Naive thymus-derived CD4-positive, alpha-beta T cell (primary cell): ENCODE measurements around the gene SLAIN2. TPM values are rescaled to one million over a fixed set of nuclear protein-coding genes. Genes with fewer than 3 reads are reported as not detected.

Experiments
- ATAC-seq: fragments of 150-1000 bp; cut with Tn5 transposase; 2 replicates; pipeline ENCODE4 v1.10.0; 2021; ENCODE audit warnings: mild to moderate bottlenecking, moderate library complexity
- CTCF ChIA-PET: fragments of 350-600 bp; sonication (Branson Sonifier 250); formaldehyde crosslinking; loops from one replicate; lab custom pipeline; 2021; ENCODE audit warnings: antibody characterized with exemption; lab: Charles Lee
- POLR2A ChIA-PET: fragments of 350-600 bp; sonication (Branson Sonifier 250); formaldehyde crosslinking; loops from one replicate; lab custom pipeline; 2021; ENCODE audit warnings: antibody characterized with exemption, inconsistent platforms; lab: Charles Lee
- DNase-seq, 9 donors: peaks; one replicate each; pipeline versions ENCODE4 v3.0.0 to v3.0.0-alpha.2; 2020 to 2022; ENCODE audit warnings: mixed read lengths in 1 of 9
- H3K27ac ChIP-seq: one replicate; pipeline ENCODE4 v1.7.0; 2013; ENCODE audit warnings: mild to moderate bottlenecking, low read depth, low read length, moderate library complexity
- H3K27me3 ChIP-seq, 2 donors: one replicate each; pipeline ENCODE4 v1.7.0; 2013; ENCODE audit warnings: low read length in 2 of 2, mild to moderate bottlenecking in 2 of 2, moderate library complexity in 2 of 2; ENCODE audit not compliant: control insufficient read depth in 2 of 2, insufficient read depth in 2 of 2
- H3K36me3 ChIP-seq, 3 experiments: 1 replicate in 2 of 3; 2 replicates in 1 of 3; pipeline ENCODE4 v1.7.0; 2013; ENCODE audit warnings: low read length in 3 of 3, mild to moderate bottlenecking in 3 of 3, moderate library complexity in 1 of 3; ENCODE audit not compliant: insufficient read depth in 3 of 3, control insufficient read depth in 2 of 3
- H3K4me1 ChIP-seq, 2 donors: one replicate each; pipeline ENCODE4 v1.7.0; 2013; ENCODE audit warnings: low read length in 2 of 2, mild to moderate bottlenecking in 2 of 2, moderate library complexity in 1 of 2; ENCODE audit not compliant: control insufficient read depth in 2 of 2, insufficient read depth in 2 of 2
- H3K4me3 ChIP-seq: 2 replicates; pipeline ENCODE4 v1.7.0; 2013; ENCODE audit warnings: mild to moderate bottlenecking, low read length
- H3K9me3 ChIP-seq, 3 experiments: 1 replicate in 2 of 3; 2 replicates in 1 of 3; pipeline ENCODE4 v1.7.0; 2013; ENCODE audit warnings: low read length in 3 of 3; ENCODE audit not compliant: control insufficient read depth in 2 of 3
- H3K27ac Mint-ChIP-seq, 9 donors: one replicate each; pipeline ENCODE4 v1.8.0; 2020 to 2022; ENCODE audit warnings: mixed read lengths in 9 of 9, mild to moderate bottlenecking in 8 of 9, moderate library complexity in 5 of 9, inconsistent platforms in 2 of 9
- H3K27me3 Mint-ChIP-seq, 5 donors: one replicate each; pipeline ENCODE4 v1.8.0; 2021 to 2022; ENCODE audit warnings: mixed read lengths in 5 of 5, mild to moderate bottlenecking in 1 of 5
- H3K36me3 Mint-ChIP-seq, 5 donors: one replicate each; pipeline ENCODE4 v1.8.0; 2020 to 2022; ENCODE audit warnings: mixed read lengths in 5 of 5, mild to moderate bottlenecking in 3 of 5, inconsistent platforms in 1 of 5
- H3K4me1 Mint-ChIP-seq, 7 donors: one replicate each; pipeline ENCODE4 v1.8.0; 2020 to 2022; ENCODE audit warnings: mixed read lengths in 7 of 7, mild to moderate bottlenecking in 3 of 7, inconsistent platforms in 1 of 7
- H3K4me3 Mint-ChIP-seq, 10 donors: one replicate each; pipeline ENCODE4 v1.8.0; 2020 to 2022; ENCODE audit warnings: mild to moderate bottlenecking in 10 of 10, mixed read lengths in 10 of 10, moderate library complexity in 6 of 10, inconsistent platforms in 2 of 10
- H3K9me3 Mint-ChIP-seq, 11 donors: one replicate each; pipeline ENCODE4 v1.8.0; 2020 to 2022; ENCODE audit warnings: mixed read lengths in 11 of 11, mild to moderate bottlenecking in 4 of 11, inconsistent platforms in 1 of 11, moderate library complexity in 1 of 11
- intact Hi-C, 2 donors: fragments of 100-400 bp; cut with micrococcal nuclease; formaldehyde crosslinking; loops; one replicate each; pipeline ENCODE4 v1.15.1; 2023
- polyA plus RNA-seq, 2 donors: library from polyadenylated mRNA; unstranded; fragments of 300-500 nt; fragmentation: Illumina TruSeq; gene quantifications; one replicate each; pipeline ENCODE4 v1.2.3, GENCODE V29; 2021
- total RNA-seq, 6 experiments: library from RNA in 5 of 6; stranded (reverse) in 5 of 6; gene quantifications; 1 replicate in 5 of 6; 2 replicates in 1 of 6; pipeline ENCODE4 v1.2.3 and lab custom pipeline; 2021 to 2026

SLAIN2 gene
- total and polyA plus RNA-seq, 7 experiments from 2014 or later: 17.8 to 87.5 (median 67.6) TPM

DNA sequence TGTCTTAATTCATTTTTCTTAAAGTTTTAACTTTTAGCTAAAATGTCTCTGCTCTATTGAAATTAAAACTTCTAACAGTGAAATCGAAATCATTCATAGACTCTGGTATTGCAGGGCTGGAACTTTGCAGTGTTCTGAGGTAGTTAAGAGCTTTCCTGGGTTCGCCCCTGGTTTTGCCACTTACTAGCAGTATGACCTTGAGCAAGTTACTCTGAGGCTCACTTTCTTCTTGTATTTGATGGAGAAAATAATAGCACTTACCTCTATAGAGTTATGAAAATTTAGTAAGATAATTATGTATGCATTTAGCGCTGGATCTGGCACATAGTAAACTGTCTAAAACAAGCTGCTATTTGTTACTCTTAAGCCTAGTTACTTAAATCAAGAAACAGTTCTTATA lies 1.7 kb downstream of the SLAIN2 start:
- Mint-ChIP-seq H3K4me3 (peak overlapping the region; percentile 81 to 99 (median 96)), H3K9me3 (no peaks in the 10 kb centered on the region), H3K4me1 (peaks cover 53 to 67% (median 60%) of the 10 kb centered on the region in 7 donors), H3K27me3 (no peaks in the 10 kb centered on the region), H3K36me3 (peaks cover 0 to 3% (median 0%) of the 10 kb centered on the region in 5 donors), H3K27ac (peak overlapping the region in 8 of 9 donors; percentile 1 to 98 (median 76))
- POLR2A ChIA-PET: interaction anchor here (0.7 to 1.0 kb wide), 2 partner anchors 215 to 602 kb away, joined by 3 to 4 read pairs; no protein-coding TSS in a partner anchor
- DNase-seq (no peak), ATAC-seq (no peak)
- Histone ChIP-seq H3K36me3 (peaks cover 0 to 4% (median 0%) of the 10 kb centered on the region in 3 experiments), H3K27ac (no peak overlapping the region), H3K4me1 (peaks cover 17 to 24% of the 10 kb centered on the region in 2 donors), H3K27me3 (no peaks in the 10 kb centered on the region), H3K9me3 (no peaks in the 10 kb centered on the region), H3K4me3 (peak overlapping the region; percentile 75)
- CTCF ChIA-PET: interaction anchor here (0.7 kb wide), 1 partner anchor 96 kb away, joined by 6 read pairs; no protein-coding TSS in a partner anchor
- intact Hi-C loops: loop anchor here (2.0 to 5.0 kb wide), 4 partner anchors 39 to 326 kb away; partner anchors contain the start of genes CNGA1 (in 2 of the 2), NIPAL1 (in 2 of the 2) and ZAR1 (in 1 of the 2)

DNA sequence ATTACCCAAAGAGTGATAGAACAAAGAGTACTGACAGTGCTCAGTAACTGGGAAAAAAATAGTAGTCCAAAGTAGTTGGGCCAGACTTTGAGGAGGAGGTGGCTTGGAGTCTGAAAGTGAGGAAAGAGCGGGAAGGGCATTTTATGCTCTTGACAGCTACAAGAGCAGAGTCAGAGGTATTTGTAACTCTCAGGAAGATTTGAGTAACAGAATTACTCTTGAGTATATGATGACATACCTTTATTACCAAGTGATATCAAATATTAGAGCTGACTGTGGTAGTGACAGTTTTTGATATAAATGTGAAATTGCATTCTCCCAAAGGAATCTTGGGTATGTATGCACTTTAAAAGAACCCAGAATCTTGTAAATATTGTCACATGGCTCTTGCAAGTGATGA lies 2.2 kb downstream of the SLAIN2 start:
- Mint-ChIP-seq H3K27me3 (no peaks in the 10 kb centered on the region), H3K27ac (peak overlapping the region in 7 of 9 donors; percentile 1 to 98 (median 62)), H3K4me1 (peaks cover 57 to 72% (median 65%) of the 10 kb centered on the region in 7 donors), H3K9me3 (no peaks in the 10 kb centered on the region), H3K36me3 (peaks cover 0 to 3% (median 0%) of the 10 kb centered on the region in 5 donors), H3K4me3 (peak overlapping the region; percentile 81 to 99 (median 96))
- CTCF ChIA-PET: no interaction called here
- ATAC-seq (no peak), DNase-seq (no peak)
- Histone ChIP-seq H3K27me3 (no peaks in the 10 kb centered on the region), H3K4me1 (peaks cover 17 to 24% of the 10 kb centered on the region in 2 donors), H3K36me3 (peaks cover 0 to 4% (median 0%) of the 10 kb centered on the region in 3 experiments), H3K9me3 (no peaks in the 10 kb centered on the region), H3K4me3 (no peak overlapping the region), H3K27ac (no peak overlapping the region)
- intact Hi-C loops: loop anchor here (2.0 to 5.0 kb wide), 4 partner anchors 39 to 326 kb away; partner anchors contain the start of genes CNGA1 (in 2 of the 2), NIPAL1 (in 2 of the 2) and ZAR1 (in 1 of the 2)
- POLR2A ChIA-PET: interaction anchor here (1.0 kb wide), 1 partner anchor 215 kb away, joined by 3 read pairs; no protein-coding TSS in a partner anchor

DNA sequence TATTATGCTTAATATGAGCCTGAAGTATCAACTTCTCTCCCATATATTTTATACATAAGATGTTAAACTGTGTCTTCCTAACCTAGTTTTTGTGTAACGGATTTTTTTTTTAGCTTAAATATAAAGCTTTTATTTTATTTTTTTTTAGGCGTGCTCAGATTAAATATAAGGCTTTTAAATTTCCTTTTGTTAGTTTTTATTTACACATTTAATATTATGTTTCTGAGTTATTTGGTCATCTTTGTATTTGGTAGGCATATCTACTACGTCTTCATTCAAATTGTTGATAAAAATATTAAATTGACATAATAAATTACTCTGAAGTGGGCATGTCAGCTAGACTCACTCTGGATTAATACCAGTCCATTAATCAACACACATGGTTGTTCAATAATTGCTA lies 4.2 kb downstream of the SLAIN2 start:
- Histone ChIP-seq H3K9me3 (no peaks in the 10 kb centered on the region), H3K27me3 (no peaks in the 10 kb centered on the region), H3K36me3 (peaks cover 0 to 4% (median 0%) of the 10 kb centered on the region in 3 experiments), H3K4me1 (peaks cover 20 to 24% of the 10 kb centered on the region in 2 donors), H3K27ac (no peak overlapping the region), H3K4me3 (no peak overlapping the region)
- no peak overlapping the region for H3K27ac Mint-ChIP-seq
- DNase-seq: no peak
- intact Hi-C loops: no loop called here
- peaks cover 0 to 3% (median 0%) of the 10 kb centered on the region in 5 donors for H3K36me3 Mint-ChIP-seq
- H3K27me3 Mint-ChIP-seq: no peaks in the 10 kb centered on the region
- ATAC-seq: no peak
- H3K4me1 Mint-ChIP-seq: peaks cover 62 to 82% (median 77%) of the 10 kb centered on the region in 7 donors
- ChIA-PET POLR2A (no interaction called here), CTCF (interaction anchor here (0.8 kb wide), 1 partner anchor 881 kb away, joined by 3 read pairs; no protein-coding TSS in a partner anchor)
- peak overlapping the region in 5 of 10 donors; percentile 81 to 96 (median 95) for H3K4me3 Mint-ChIP-seq
- no peaks in the 10 kb centered on the region for H3K9me3 Mint-ChIP-seq

DNA sequence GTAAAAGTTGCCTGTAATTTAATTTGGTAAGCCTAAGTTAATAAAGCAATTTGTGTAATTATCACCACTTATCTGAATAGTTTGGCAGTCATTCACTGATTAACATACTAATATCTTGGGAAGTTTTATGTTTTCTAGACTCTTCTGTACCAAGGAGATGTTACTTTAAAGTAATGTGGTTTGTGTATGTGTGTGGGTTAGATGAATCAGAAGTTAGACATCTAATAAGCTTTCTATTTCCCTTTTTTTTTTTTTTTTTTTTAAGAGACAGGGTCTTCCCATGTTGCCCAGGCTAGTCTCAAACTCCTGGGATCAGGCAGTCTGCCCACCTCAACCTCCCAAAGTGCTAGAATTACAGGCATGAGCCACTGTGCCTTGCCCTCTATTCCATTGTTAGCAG lies 5.3 kb downstream of the SLAIN2 start:
- H3K4me1 ChIP-seq: peaks cover 20 to 24% of the 10 kb centered on the region in 2 donors
- no peaks in the 10 kb centered on the region for H3K9me3 Mint-ChIP-seq

DNA sequence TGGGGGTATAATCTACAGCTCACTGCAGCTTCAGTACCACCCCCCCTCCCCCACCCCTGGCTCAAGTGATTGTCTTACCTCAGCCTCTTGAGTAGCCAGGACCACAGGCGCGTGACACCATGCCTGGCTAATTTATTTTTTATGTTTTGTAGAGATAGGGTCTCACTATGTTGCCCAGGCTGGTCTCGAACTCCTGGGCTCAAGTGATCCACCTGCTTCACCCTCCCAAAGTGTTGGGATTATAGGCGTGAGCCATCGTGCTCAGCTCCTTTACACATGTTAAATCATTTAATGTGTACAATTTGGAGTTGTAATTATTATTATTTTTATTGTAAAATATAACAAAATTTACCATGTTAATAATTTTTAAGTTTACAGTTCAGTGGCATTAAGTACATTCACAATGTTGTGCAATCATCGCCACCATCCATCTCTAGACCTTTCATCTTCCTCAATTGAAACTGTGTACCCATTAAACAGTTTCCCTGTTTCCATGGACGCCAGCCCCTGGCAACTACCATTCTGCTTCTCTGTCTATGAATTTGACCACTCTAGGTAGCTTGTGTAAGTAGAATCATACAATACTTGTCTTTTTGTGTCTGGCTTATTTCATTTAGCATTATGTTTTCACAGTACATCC lies 6.1 kb downstream of the SLAIN2 start:
- H3K4me1 ChIP-seq: peaks cover 20 to 24% of the 10 kb centered on the region in 2 donors
- Mint-ChIP-seq H3K36me3 (peaks cover 0 to 9% (median 7%) of the 10 kb centered on the region in 5 donors), H3K4me3 (peak overlapping the region in 7 of 10 donors; percentile 14 to 45 (median 31)), H3K4me1 (peaks cover 65 to 97% (median 93%) of the 10 kb centered on the region in 7 donors), H3K27ac (no peak overlapping the region), H3K9me3 (no peaks in the 10 kb centered on the region), H3K27me3 (no peaks in the 10 kb centered on the region)
- ChIA-PET CTCF (no interaction called here), POLR2A (no interaction called here)
- DNase-seq (no peak), ATAC-seq (no peak)
- H3K36me3 ChIP-seq: no peaks in the 10 kb centered on the region
- H3K27me3 ChIP-seq: no peaks in the 10 kb centered on the region
- intact Hi-C loops: no loop called here
- no peak overlapping the region for H3K27ac ChIP-seq
- no peak overlapping the region for H3K4me3 ChIP-seq
- H3K9me3 ChIP-seq: no peaks in the 10 kb centered on the region

More for the DNA sequence above, 5.3 kb downstream of the SLAIN2 start:
- no peaks in the 10 kb centered on the region for H3K27me3 Mint-ChIP-seq
- Histone ChIP-seq H3K27me3 (no peaks in the 10 kb centered on the region), H3K27ac (no peak overlapping the region), H3K4me3 (no peak overlapping the region), H3K36me3 (peaks cover 0 to 4% (median 0%) of the 10 kb centered on the region in 3 experiments), H3K9me3 (no peaks in the 10 kb centered on the region)
- peak overlapping the region in 3 of 9 donors; percentile 32 to 57 (median 38) for H3K27ac Mint-ChIP-seq
- DNase-seq (no peak), ATAC-seq (no peak)
- POLR2A ChIA-PET: interaction anchor here (0.6 kb wide), 1 partner anchor 884 kb away, joined by 4 read pairs; no protein-coding TSS in a partner anchor
- H3K36me3 Mint-ChIP-seq: peaks cover 0 to 4% (median under 1%) of the 10 kb centered on the region in 5 donors
- CTCF ChIA-PET: no interaction called here
- peaks cover 63 to 93% (median 88%) of the 10 kb centered on the region in 7 donors for H3K4me1 Mint-ChIP-seq
- intact Hi-C loops: no loop called here
- peak overlapping the region in 8 of 10 donors; percentile 3 to 57 (median 44) for H3K4me3 Mint-ChIP-seq

DNA sequence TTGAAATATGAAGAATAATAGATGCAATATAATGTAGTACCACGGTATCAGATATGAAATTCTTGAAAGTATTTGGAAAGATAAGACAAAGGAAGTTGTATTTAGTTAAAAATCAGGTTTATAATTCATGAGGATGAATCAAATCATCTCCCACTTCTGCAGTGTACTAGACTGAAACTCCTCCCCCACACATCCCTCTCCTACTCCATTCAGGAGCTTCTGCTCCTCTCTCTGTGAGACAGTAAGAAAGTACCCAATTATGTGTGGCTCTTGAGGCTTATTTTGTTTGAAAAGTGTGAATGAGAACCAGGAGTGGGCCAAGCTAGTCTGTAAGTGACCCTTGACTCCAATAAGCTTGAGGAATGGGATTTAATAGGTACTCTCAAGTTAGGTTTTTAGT lies 9.5 kb downstream of the SLAIN2 start:
- CTCF ChIA-PET: no interaction called here
- POLR2A ChIA-PET: no interaction called here

More for the DNA sequence above, 9.5 kb downstream of the SLAIN2 start:
- Mint-ChIP-seq H3K9me3 (peaks cover 0 to 4% (median 0%) of the 10 kb centered on the region in 11 donors), H3K27me3 (no peaks in the 10 kb centered on the region), H3K36me3 (peaks cover 4 to 17% (median 11%) of the 10 kb centered on the region in 5 donors), H3K27ac (no peak overlapping the region), H3K4me3 (peak overlapping the region in 1 of 10 donors; percentile 17), H3K4me1 (peaks cover 44 to 95% (median 86%) of the 10 kb centered on the region in 7 donors)
- Histone ChIP-seq H3K36me3 (no peaks in the 10 kb centered on the region), H3K27ac (no peak overlapping the region), H3K4me3 (no peak overlapping the region), H3K27me3 (no peaks in the 10 kb centered on the region), H3K4me1 (peaks cover 5 to 7% of the 10 kb centered on the region in 2 donors), H3K9me3 (no peaks in the 10 kb centered on the region)
- intact Hi-C loops: no loop called here
- DNase-seq: no peak
- ATAC-seq: no peak
